Activated naive CD8-positive, alpha-beta T cell treated with anti-CD3 and anti-CD28 coated beads for 36 hours (primary cell): Measurements from ENCODE around the gene PRR23C. TPM values are rescaled to one million over a fixed set of nuclear protein-coding genes. Genes with fewer than 3 reads are reported as not detected.

Source experiments
- DNase-seq: peaks from one replicate; pipeline ENCODE4 v3.0.0; 2021
- H3K27ac Mint-ChIP-seq: one replicate; pipeline ENCODE4 v1.8.0; 2022; ENCODE audit warnings: mild to moderate bottlenecking, moderate library complexity, mixed read lengths
- H3K27me3 Mint-ChIP-seq: one replicate; pipeline ENCODE4 v1.8.0; 2022; ENCODE audit warnings: mild to moderate bottlenecking, mixed read lengths
- H3K36me3 Mint-ChIP-seq: one replicate; pipeline ENCODE4 v1.8.0; 2021; ENCODE audit warnings: mild to moderate bottlenecking, mixed read lengths
- H3K4me1 Mint-ChIP-seq: one replicate; pipeline ENCODE4 v1.8.0; 2021; ENCODE audit warnings: mixed read lengths
- H3K4me3 Mint-ChIP-seq: one replicate; pipeline ENCODE4 v1.8.0; 2022; ENCODE audit warnings: mild to moderate bottlenecking, moderate library complexity, mixed read lengths
- H3K9me3 Mint-ChIP-seq: one replicate; pipeline ENCODE4 v1.8.0; 2022; ENCODE audit warnings: mixed read lengths
- total RNA-seq, 2 experiments: library from RNA; stranded (reverse); gene quantifications; one replicate each; pipeline ENCODE4 v1.2.3, GENCODE V29; 2021

The PRR23C gene
- total RNA-seq, 2 experiments from 2014 or later, result not detected

DNA sequence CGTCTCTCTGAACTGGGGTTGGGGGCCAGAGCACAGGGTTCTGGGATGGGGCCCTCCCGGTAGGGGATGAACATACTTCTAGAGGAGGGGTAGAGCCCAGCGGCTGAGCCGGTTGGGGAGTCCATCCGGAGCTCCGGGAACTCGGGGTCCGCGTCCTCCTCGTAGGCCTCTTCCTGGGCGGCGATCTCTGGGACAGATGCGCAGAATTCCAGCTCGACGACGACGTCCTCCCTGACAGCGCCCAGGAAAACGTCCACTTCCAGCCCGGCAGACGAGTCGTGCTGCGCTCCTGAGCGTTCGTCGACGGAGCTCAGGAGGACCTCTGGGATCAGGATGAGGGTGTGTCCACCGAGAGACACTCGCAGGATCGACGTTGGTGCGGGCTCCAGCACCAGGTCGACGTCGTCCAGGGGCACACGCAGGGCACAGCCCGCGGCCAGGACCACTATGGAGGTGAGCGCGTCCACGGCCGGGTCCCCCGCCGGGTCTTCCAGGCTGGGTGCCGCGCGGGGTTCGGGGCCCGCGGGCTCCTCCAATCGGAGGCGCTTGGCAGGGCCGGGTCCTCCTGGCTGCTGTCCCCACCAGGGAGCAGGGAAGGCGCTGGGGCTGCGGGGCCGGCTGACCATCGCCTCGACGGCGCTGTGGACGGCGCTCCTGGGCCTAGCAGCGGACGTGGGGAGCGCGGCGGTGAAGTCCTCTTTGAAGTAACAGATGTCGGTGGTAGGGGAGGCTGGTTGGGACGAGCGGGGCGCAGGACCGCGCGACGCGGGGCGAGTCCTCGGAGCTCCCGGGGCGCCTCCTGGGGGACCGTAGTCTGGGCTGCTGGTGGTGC, 24.4 kb downstream of the PRR23C start:
- DNase-seq, result no peak
- Mint-ChIP-seq H3K27me3 (peaks cover 22% of the 10 kb centered on the region), H3K4me3 (no peak overlapping the region), H3K36me3 (peaks cover 2% of the 10 kb centered on the region), H3K27ac (no peak overlapping the region), H3K4me1 (no peaks in the 10 kb centered on the region), H3K9me3 (peaks cover 3% of the 10 kb centered on the region)

DNA sequence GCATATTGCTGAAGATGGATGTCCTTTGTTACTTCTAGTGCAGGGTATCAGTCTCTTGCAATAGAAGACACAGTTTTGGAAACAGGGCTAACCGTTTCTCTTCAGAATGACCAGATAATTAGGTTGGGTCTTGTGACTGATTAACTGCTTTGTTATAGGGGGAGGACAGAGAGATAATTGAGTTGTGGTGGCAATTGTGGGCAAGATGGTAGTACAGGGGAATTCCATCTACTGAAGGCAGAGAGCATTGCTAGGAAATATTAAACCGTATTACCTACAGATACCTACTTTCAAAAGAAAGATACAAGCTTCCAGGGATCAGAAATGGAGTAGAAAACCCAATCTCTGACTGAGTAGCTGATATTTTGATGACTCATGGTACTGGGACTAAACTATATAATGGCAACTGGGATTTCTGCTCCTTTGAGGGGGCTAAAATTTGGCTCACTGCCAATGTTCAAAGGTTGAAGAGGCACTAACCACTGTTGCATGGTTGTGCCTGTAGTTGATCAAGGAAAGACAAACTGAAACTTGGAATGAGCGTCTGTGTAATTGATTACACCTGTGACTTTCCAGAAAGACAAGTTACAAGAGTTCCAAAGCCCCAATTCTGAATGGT, 28.2 kb downstream of the PRR23C start:
- Mint-ChIP-seq H3K9me3 (peaks cover 10% of the 10 kb centered on the region), H3K27me3 (peaks cover 22% of the 10 kb centered on the region), H3K36me3 (peaks cover 2% of the 10 kb centered on the region), H3K27ac (no peak overlapping the region), H3K4me1 (no peaks in the 10 kb centered on the region), H3K4me3 (no peak overlapping the region)
- no peak for DNase-seq

DNA sequence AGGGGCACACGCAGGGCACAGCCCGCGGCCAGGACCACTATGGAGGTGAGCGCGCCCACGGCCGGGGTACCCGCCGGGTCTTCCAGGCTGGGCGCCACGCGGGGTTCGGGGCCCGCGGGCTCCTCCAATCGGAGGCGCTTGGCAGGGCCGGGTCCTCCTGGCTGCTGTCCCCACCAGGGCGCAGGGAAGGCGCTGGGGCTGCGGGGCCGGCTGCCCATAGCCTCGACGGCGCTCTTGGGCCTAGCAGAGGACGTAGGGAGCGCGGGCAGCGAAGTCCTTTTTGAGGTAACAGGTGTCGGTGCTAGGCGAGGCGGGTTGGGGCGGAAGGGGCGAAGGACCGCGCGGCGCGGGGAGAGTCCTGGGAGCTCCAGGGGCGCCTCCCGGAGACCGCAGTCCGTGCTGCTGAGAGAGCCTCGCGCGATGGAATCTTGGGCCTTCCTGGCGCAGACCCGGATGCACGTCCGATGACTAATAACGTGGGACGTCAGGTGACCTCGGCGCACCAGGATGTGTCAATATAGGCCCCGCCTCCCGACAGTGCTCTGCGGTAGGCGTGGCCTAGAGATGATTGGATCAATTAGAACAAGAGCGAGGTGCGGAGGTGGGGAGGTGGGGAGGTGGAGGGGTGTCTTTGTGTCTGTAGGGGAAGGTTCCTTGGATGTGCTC, 38.5 kb downstream of the PRR23C start, which contains the start of gene PRR23A:
Gene PRR23A (minus strand): TSS at position 218 of the 666 bp plus-strand sequence. CDS start 0 bp downstream, at position 218.
- DNase-seq, result no peak
- H3K4me1 Mint-ChIP-seq, result no peaks in the 10 kb centered on the region
- no peak within 1 kb of the TSS for H3K27ac Mint-ChIP-seq
- peaks cover 30% of the 10 kb centered on the region for H3K27me3 Mint-ChIP-seq
- H3K36me3 Mint-ChIP-seq, result no peaks in the 10 kb centered on the region
- H3K9me3 Mint-ChIP-seq, result peaks cover 18% of the 10 kb centered on the region
- no peak within 1 kb of the TSS for H3K4me3 Mint-ChIP-seq

DNA sequence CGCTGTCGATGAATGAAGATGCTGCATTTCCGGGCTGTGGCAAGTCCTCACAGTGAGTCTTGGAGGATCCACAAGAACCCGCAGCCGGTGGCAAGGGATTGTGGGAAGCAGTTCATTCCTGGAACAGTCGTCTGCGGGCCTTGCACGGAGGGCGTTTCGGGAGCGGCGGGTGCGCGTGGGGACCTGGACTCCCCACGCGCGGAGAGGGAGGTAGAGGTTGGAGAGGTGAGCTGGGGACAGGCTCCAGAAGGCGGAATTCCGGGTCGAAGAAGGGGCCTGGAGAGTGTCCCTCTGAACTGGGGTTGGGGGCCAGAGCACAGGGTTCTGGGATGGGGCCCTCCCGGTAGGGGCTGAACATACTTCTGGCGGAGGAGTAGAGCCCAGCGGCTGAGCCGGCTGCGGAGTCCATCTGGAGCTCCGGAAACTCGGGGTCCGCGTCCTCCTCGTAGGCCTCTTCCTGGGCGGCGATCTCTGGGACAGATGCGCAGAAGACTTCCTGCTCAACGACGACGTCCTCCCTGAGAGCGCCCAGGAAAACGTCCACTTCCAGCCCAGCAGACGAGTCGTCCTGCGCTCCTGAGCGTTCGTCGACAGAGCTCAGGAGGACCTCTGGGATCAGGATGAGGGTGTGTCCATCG, 39.2 kb downstream of the PRR23C start:
- Mint-ChIP-seq H3K27ac (no peak overlapping the region), H3K36me3 (no peaks in the 10 kb centered on the region), H3K4me3 (no peak overlapping the region), H3K4me1 (no peaks in the 10 kb centered on the region), H3K27me3 (peaks cover 31% of the 10 kb centered on the region), H3K9me3 (peaks cover 21% of the 10 kb centered on the region)
- DNase-seq, result no peak

DNA sequence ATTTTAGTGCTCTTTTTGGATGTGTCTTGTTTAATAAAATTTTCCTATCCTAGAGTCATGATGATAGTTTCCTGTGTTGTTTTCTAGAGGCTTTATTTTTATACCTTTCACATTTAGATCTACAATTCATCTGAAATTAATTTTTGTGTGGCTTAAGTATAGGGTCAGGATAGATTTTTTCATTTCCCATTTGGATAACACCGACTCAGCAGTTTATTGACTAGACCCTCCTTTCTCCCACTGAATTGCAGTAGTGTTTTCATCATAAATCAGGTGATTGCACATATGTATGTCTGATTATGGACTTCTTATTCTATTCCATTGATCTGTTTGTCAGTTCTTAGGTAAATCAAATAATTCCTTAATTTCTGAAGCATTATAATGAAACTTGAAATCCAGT, 49.0 kb downstream of the PRR23C start:
- no peak for DNase-seq
- no peaks in the 10 kb centered on the region for H3K4me1 Mint-ChIP-seq
- peaks cover 2% of the 10 kb centered on the region for H3K9me3 Mint-ChIP-seq
- no peaks in the 10 kb centered on the region for H3K36me3 Mint-ChIP-seq
- peaks cover 14% of the 10 kb centered on the region for H3K27me3 Mint-ChIP-seq
- H3K4me3 Mint-ChIP-seq, result no peak overlapping the region
- no peak overlapping the region for H3K27ac Mint-ChIP-seq

Other genes starting within 250 kb of the PRR23C start
- 10 to 100 TPM; 17.4 to 20.5 TPM for gene PIK3CB, start 210.0 kb downstream of the PRR23C start, total RNA-seq
- gene FOXL2, start 97.8 kb downstream of the PRR23C start, total RNA-seq, result not detected
- gene FOXL2NB, start 97.7 kb downstream of the PRR23C start, total RNA-seq, result not detected
- not detected for gene PRR23A, start 38.6 kb downstream of the PRR23C start, total RNA-seq
- gene PRR23B, start 24.0 kb downstream of the PRR23C start, total RNA-seq, result not detected